Activated CD8-positive, alpha-beta memory T cell treated with anti-CD3 and anti-CD28 coated beads, Interleukin-2, amount 50 U/mL, for 24 hours (primary cell): ENCODE data around the gene HOXA6.

Experiments
- DNase-seq: peaks from one replicate; pipeline ENCODE4 v3.0.0-alpha.2; 2020; ENCODE audit errors: extremely low read depth

The HOXA6 gene

GRCh38 chr7:27173956-27174873 lies 26.6 kb upstream of the HOXA6 start, which contains the start of gene HOXA10:
TSS of gene HOXA10 (minus strand) at chr7:27174320. CDS start at chr7:27174306, 14 bp downstream.
- no peak for DNase-seq

- DNase-seq = no peak
Observed at GRCh38 chr7:27173511-27173955, 26.0 kb upstream of the HOXA6 start.

- DNase-seq = no peak
Observed at GRCh38 chr7:27172823-27173510, 25.4 kb upstream of the HOXA6 start.

GRCh38 chr7:27172315-27172774 lies 24.8 kb upstream of the HOXA6 start:
- DNase-seq = no peak

- DNase-seq = no peak
Observed at GRCh38 chr7:27171637-27172314, 24.2 kb upstream of the HOXA6 start.

GRCh38 chr7:27171325-27171636 lies 23.7 kb upstream of the HOXA6 start:
- no peak for DNase-seq

GRCh38 chr7:27170426-27171324 lies 23.1 kb upstream of the HOXA6 start:
- DNase-seq = no peak

- DNase-seq = no peak
Observed at GRCh38 chr7:27169658-27170425, 22.3 kb upstream of the HOXA6 start.

- DNase-seq = no peak
Observed at GRCh38 chr7:27168265-27168947, 20.8 kb upstream of the HOXA6 start.

GRCh38 chr7:27167916-27168264 lies 20.3 kb upstream of the HOXA6 start:
- DNase-seq = no peak

GRCh38 chr7:27166531-27167505 lies 19.2 kb upstream of the HOXA6 start:
- no peak for DNase-seq

GRCh38 chr7:27165996-27166530 lies 18.5 kb upstream of the HOXA6 start:
- no peak for DNase-seq

- no peak for DNase-seq
Observed at GRCh38 chr7:27165089-27165995, 17.8 kb upstream of the HOXA6 start, which contains the start of gene HOXA9. TSS of gene HOXA9 (minus strand) at chr7:27165537. CDS start at chr7:27165457, 80 bp downstream.

- DNase-seq = no peak
Observed at GRCh38 chr7:27164367-27165088, 17.0 kb upstream of the HOXA6 start.

- no peak for DNase-seq
Observed at GRCh38 chr7:27164045-27164366, 16.4 kb upstream of the HOXA6 start.

GRCh38 chr7:27163288-27164044 lies 15.9 kb upstream of the HOXA6 start:
- no peak for DNase-seq
